GM21423 (cell line): ENCODE results near the gene SLC9A9.

Source experiments
- ATAC-seq: cut with Tn5 transposase; IDR thresholded peaks from one replicate; pipeline ENCODE4 v1.9.1; 2021; ENCODE audit warnings: mild to moderate bottlenecking, moderate library complexity; ENCODE audit not compliant: unreplicated experiment

The SLC9A9 gene

GRCh38 chr3:143848704-143849103, 436 bp upstream of the SLC9A9 start:
- no peak for ATAC-seq

GRCh38 chr3:143843587-143843986, 4.7 kb downstream of the SLC9A9 start:
- no peak for ATAC-seq

GRCh38 chr3:143840636-143841035, 7.6 kb downstream of the SLC9A9 start:
- no peak for ATAC-seq

GRCh38 chr3:143839980-143840379, 8.3 kb downstream of the SLC9A9 start:
- no peak for ATAC-seq

GRCh38 chr3:143837076-143837475, 11.2 kb downstream of the SLC9A9 start:
- no peak for ATAC-seq

- ATAC-seq: no peak
Measured at GRCh38 chr3:143835312-143835711, 13.0 kb downstream of the SLC9A9 start.

GRCh38 chr3:143832433-143832832, 15.8 kb downstream of the SLC9A9 start:
- ATAC-seq: peak; percentile 50

GRCh38 chr3:143831994-143832393, 16.3 kb downstream of the SLC9A9 start:
- ATAC-seq: peak; percentile 82

GRCh38 chr3:143831208-143831607, 17.1 kb downstream of the SLC9A9 start:
- peak; percentile 31 for ATAC-seq

- no peak for ATAC-seq
Measured at GRCh38 chr3:143830786-143831185, 17.5 kb downstream of the SLC9A9 start.

- ATAC-seq: no peak
Measured at GRCh38 chr3:143830063-143830462, 18.2 kb downstream of the SLC9A9 start.

GRCh38 chr3:143827425-143827824, 20.8 kb downstream of the SLC9A9 start:
- no peak for ATAC-seq

- ATAC-seq: no peak
Measured at GRCh38 chr3:143826296-143826695, 22.0 kb downstream of the SLC9A9 start.

- peak; percentile 80 for ATAC-seq
Measured at GRCh38 chr3:143825513-143825912, 22.8 kb downstream of the SLC9A9 start.

GRCh38 chr3:143824735-143825385, 23.4 kb downstream of the SLC9A9 start:
- ATAC-seq: no peak

GRCh38 chr3:143822798-143823197, 25.5 kb downstream of the SLC9A9 start:
- ATAC-seq: no peak

- no peak for ATAC-seq
Measured at GRCh38 chr3:143822374-143822773, 25.9 kb downstream of the SLC9A9 start.

GRCh38 chr3:143821862-143822261, 26.4 kb downstream of the SLC9A9 start:
- ATAC-seq: no peak

GRCh38 chr3:143820466-143821221, 27.6 kb downstream of the SLC9A9 start:
- ATAC-seq: no peak

- ATAC-seq: no peak
Measured at GRCh38 chr3:143819890-143820289, 28.4 kb downstream of the SLC9A9 start.

GRCh38 chr3:143814443-143814889, 33.8 kb downstream of the SLC9A9 start:
- peak; percentile 63 for ATAC-seq

GRCh38 chr3:143812481-143812880, 35.8 kb downstream of the SLC9A9 start:
- no peak for ATAC-seq
